ENCODE data around the gene IL6.
"Not testable (repeated sequence)": the region's sequence is repeated elsewhere in the genome, so short reads cannot be mapped to it uniquely, and the experiment has no call there.

Gene IL6

GRCh38 chr7:22686620-22687019 lies 40.4 kb upstream of the IL6 start:
- no peak overlapping the region for H3K4me3 ChIP-seq (ENCODE audit: low read depth, low read length)
- TF ChIP-seq CTCF (IDR thresholded peaks at IDR 0.05; ENCODE audit: control insufficient read depth, extremely low read depth, insufficient read depth) = no peak
- no peak for DNase-seq (ENCODE audit: low read depth)

DNA sequence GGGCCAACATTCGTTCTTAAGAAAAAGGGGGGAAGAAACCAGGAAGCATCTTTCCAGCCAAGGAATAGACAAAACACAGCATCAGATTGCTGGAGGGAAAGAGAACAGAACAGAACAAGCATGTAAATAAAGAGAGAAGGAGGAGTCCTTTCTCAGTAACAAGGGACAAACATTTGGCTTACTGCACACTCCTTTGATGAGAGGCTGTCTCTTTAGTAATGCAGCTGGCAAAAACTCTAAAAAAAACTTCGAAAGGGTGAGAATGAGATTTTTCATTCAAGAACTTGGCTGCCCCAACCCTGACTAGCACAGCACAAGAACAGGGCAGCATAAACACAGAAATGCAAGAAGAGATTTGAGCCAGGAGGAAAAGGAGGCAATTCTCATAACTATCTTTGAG lies 38.9 kb upstream of the IL6 start:
- no peak overlapping the region for H3K4me3 ChIP-seq (ENCODE audit: low read depth, low read length)
- no peak for TF ChIP-seq CTCF (IDR thresholded peaks at IDR 0.05; ENCODE audit: control insufficient read depth, extremely low read depth, insufficient read depth)
- DNase-seq (ENCODE audit: low read depth) = no peak

DNA sequence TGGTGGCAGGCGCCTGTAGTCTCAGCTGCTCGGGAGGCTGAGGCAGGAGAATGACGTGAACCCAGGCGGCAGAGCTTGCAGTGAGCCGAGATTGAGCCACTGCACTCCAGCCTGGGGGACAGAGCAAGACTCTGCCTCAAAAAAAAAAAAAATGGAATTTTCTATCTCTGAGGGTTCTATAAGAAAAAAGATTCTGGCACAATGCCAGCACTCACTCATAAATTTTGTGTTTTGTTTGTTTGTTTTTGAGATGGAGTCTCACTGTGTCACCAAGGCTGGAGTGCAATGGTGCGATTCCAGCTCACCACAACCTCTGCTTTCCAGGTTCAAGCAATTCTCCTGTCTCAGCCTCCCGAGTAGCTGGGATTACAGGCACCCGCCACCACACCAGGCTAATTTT lies 38.1 kb upstream of the IL6 start:
- not testable (repeated sequence) for DNase-seq (ENCODE audit: low read depth); H3K4me3 ChIP-seq (ENCODE audit: low read depth, low read length)

GRCh38 chr7:22694597-22695207 lies 32.3 kb upstream of the IL6 start:
- TF ChIP-seq CTCF (IDR thresholded peaks at IDR 0.05; ENCODE audit: control insufficient read depth, extremely low read depth, insufficient read depth) = no peak
- no peak overlapping the region for H3K4me3 ChIP-seq (ENCODE audit: low read depth, low read length)
- no peak for DNase-seq (ENCODE audit: low read depth)

- no peak overlapping the region for H3K4me3 ChIP-seq (ENCODE audit: low read depth, low read length)
- DNase-seq (ENCODE audit: low read depth) = no peak
- no peak for TF ChIP-seq CTCF (IDR thresholded peaks at IDR 0.05; ENCODE audit: control insufficient read depth, extremely low read depth, insufficient read depth)
Measured at GRCh38 chr7:22695476-22696132, 31.4 kb upstream of the IL6 start.

- DNase-seq (ENCODE audit: low read depth) = no peak
- TF ChIP-seq CTCF (IDR thresholded peaks at IDR 0.05; ENCODE audit: control insufficient read depth, extremely low read depth, insufficient read depth) = no peak
- no peak overlapping the region for H3K4me3 ChIP-seq (ENCODE audit: low read depth, low read length)
Measured at GRCh38 chr7:22696541-22697228, 30.3 kb upstream of the IL6 start.

GRCh38 chr7:22697322-22697859 lies 29.6 kb upstream of the IL6 start:
- no peak overlapping the region for H3K4me3 ChIP-seq (ENCODE audit: low read depth, low read length)
- TF ChIP-seq CTCF (IDR thresholded peaks at IDR 0.05; ENCODE audit: control insufficient read depth, extremely low read depth, insufficient read depth) = no peak
- DNase-seq (ENCODE audit: low read depth) = no peak
